ENCODE results near the gene GALNT17. TPM values are rescaled to one million over a fixed set of nuclear protein-coding genes. Genes with fewer than 3 reads are reported as not detected.

Gene GALNT17
- total RNA-seq, 1 experiment from 2014 or later = not detected

- Histone ChIP-seq H3K79me2 (ENCODE audit: low read depth) (no peaks in the 10 kb centered on the region), H3K4me2 (no peak overlapping the region), H3K27me3 (ENCODE audit: insufficient read depth, low read depth) (peaks cover 24% of the 10 kb centered on the region; the same call in 1 of the 2 replicates), H3F3A (ENCODE audit: insufficient read depth, low read depth) (no peaks in the 10 kb centered on the region), H3K36me3 (ENCODE audit: low read depth) (no peaks in the 10 kb centered on the region), H3K4me1 (replicated peaks; ENCODE audit: insufficient read depth) (no peaks in the 10 kb centered on the region), H2AFZ (no peak overlapping the region), H4K20me1 (ENCODE audit: insufficient read depth) (no peaks in the 10 kb centered on the region), H3K27ac (no peak overlapping the region), H3K9me2 (ENCODE audit: insufficient read depth) (no peaks in the 10 kb centered on the region), H3K9me3 (ENCODE audit: insufficient read depth, low read depth) (no peaks in the 10 kb centered on the region; the same call in 1 of the 2 replicates), H3K4me3 (no peak overlapping the region)
- intact Hi-C loops (cut with micrococcal nuclease; ENCODE audit: unreplicated experiment) = loop anchor here (10.0 kb wide), 1 partner anchor 1032 kb away; no protein-coding TSS in a partner anchor
- TF ChIP-seq CTCF (conservative IDR thresholded peaks at IDR 0.05) (peak; percentile 65), EZH2 (IDR thresholded peaks at IDR 0.05; ENCODE audit: low read depth) (no peak)
- POLR2A ChIA-PET (ENCODE audit: unreplicated experiment) = no interaction called here
- DNase-seq = peak in 1 of 2 experiments; percentile 64
- CTCF ChIA-PET = interaction anchor here (0.6 kb wide), 1 partner anchor 143 kb away, joined by 4 read pairs; no protein-coding TSS in a partner anchor
- BruUV-seq (replicated peaks) = no TSS peak
Measured at GRCh38 chr7:71752171-71752935, 620.4 kb downstream of the GALNT17 start.

- Histone ChIP-seq H3K27ac (no peak overlapping the region), H3K9me3 (ENCODE audit: insufficient read depth, low read depth) (no peaks in the 10 kb centered on the region; the same call in 1 of the 2 replicates), H3K4me2 (no peak overlapping the region), H4K20me1 (ENCODE audit: insufficient read depth) (no peaks in the 10 kb centered on the region), H3K36me3 (ENCODE audit: low read depth) (no peaks in the 10 kb centered on the region), H2AFZ (no peak overlapping the region), H3K79me2 (ENCODE audit: low read depth) (no peaks in the 10 kb centered on the region), H3K4me1 (replicated peaks; ENCODE audit: insufficient read depth) (no peaks in the 10 kb centered on the region), H3K9me2 (ENCODE audit: insufficient read depth) (no peaks in the 10 kb centered on the region), H3K4me3 (no peak overlapping the region), H3F3A (ENCODE audit: insufficient read depth, low read depth) (no peaks in the 10 kb centered on the region), H3K27me3 (ENCODE audit: insufficient read depth, low read depth) (peaks cover 24% of the 10 kb centered on the region; the same call in 1 of the 2 replicates)
- intact Hi-C loops (cut with micrococcal nuclease; ENCODE audit: unreplicated experiment) = loop anchor here (10.0 kb wide), 1 partner anchor 1032 kb away; no protein-coding TSS in a partner anchor
- DNase-seq = no peak
- TF ChIP-seq EZH2 (IDR thresholded peaks at IDR 0.05; ENCODE audit: low read depth) (no peak), CTCF (conservative IDR thresholded peaks at IDR 0.05) (no peak)
- no TSS peak for BruUV-seq (replicated peaks)
- ChIA-PET POLR2A (ENCODE audit: unreplicated experiment) (no interaction called here), CTCF (no interaction called here)
Measured at GRCh38 chr7:71753236-71753635, 621.3 kb downstream of the GALNT17 start.

GRCh38 chr7:71753956-71754664 lies 622.2 kb downstream of the GALNT17 start:
- no peak for DNase-seq
- ChIA-PET CTCF (no interaction called here), POLR2A (ENCODE audit: unreplicated experiment) (no interaction called here)
- Histone ChIP-seq H4K20me1 (ENCODE audit: insufficient read depth) (no peaks in the 10 kb centered on the region), H3K79me2 (ENCODE audit: low read depth) (no peaks in the 10 kb centered on the region), H3K4me1 (replicated peaks; ENCODE audit: insufficient read depth) (no peaks in the 10 kb centered on the region), H3K27me3 (ENCODE audit: insufficient read depth, low read depth) (peaks cover 24% of the 10 kb centered on the region; the same call in 1 of the 2 replicates), H3K36me3 (ENCODE audit: low read depth) (no peaks in the 10 kb centered on the region), H3F3A (ENCODE audit: insufficient read depth, low read depth) (no peaks in the 10 kb centered on the region), H3K4me3 (no peak overlapping the region), H3K4me2 (no peak overlapping the region), H3K27ac (no peak overlapping the region), H2AFZ (no peak overlapping the region), H3K9me3 (ENCODE audit: insufficient read depth, low read depth) (no peaks in the 10 kb centered on the region; the same call in 1 of the 2 replicates), H3K9me2 (ENCODE audit: insufficient read depth) (no peaks in the 10 kb centered on the region)
- BruUV-seq (replicated peaks) = no TSS peak
- intact Hi-C loops (cut with micrococcal nuclease; ENCODE audit: unreplicated experiment) = loop anchor here (10.0 kb wide), 1 partner anchor 1031 kb away; no protein-coding TSS in a partner anchor
- no peak for TF ChIP-seq CTCF (conservative IDR thresholded peaks at IDR 0.05)
- no peak for TF ChIP-seq EZH2 (IDR thresholded peaks at IDR 0.05; ENCODE audit: low read depth)
